ENCODE data around the gene ACBD7. TPM values are rescaled to one million over a fixed set of nuclear protein-coding genes. Genes with fewer than 3 reads are reported as not detected.

The ACBD7 gene
- polyA plus RNA-seq, 4 donors, result 5.3 to 9.0 (median 6.5) TPM

DNA sequence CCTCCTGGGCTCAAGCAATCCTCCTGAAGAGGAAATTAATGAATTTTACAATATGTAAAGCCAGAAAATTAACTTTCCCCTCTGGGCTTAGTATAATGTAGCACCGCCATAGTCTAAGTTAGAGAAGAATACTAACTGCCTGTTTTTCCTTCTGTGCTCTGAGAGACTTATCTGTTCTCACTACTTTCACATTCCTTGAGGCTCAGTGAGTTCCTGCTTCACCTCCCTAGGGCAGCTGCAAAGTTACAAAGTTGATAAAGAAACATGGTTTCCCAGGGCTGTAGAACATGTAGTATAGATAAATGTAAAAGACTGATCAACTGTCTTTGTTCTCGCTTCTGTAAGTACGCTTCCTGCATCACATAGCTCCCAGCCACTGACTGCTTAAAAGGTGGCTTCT is 60.8 kb downstream of the ACBD7 start:
- no peak for DNase-seq (ENCODE audit: low read depth in 4 of 4, low spot score in 3 of 4)

Other genes with a start within 250 kb of the ACBD7 start
- gene SUV39H2, start 209.9 kb downstream of the ACBD7 start, polyA plus RNA-seq (ENCODE audit: insufficient read length in 4 of 4), result 10 to 100 TPM; 20.2 to 26.3 (median 20.9) TPM
- gene DCLRE1C, start 134.7 kb downstream of the ACBD7 start, polyA plus RNA-seq (ENCODE audit: insufficient read length in 4 of 4), result 10 to 100 TPM; 11.9 to 21.5 (median 15.2) TPM
- 1 to 10 TPM in 3 of 4 donors, under 1 TPM in 1; 0.96 to 2.2 (median 1.3) TPM for gene MEIG1, start 129.4 kb downstream of the ACBD7 start, polyA plus RNA-seq (ENCODE audit: insufficient read length in 4 of 4)
- gene OLAH, start 44.8 kb downstream of the ACBD7 start, polyA plus RNA-seq (ENCODE audit: insufficient read length in 4 of 4), result under 1 TPM; 0.34 to 0.94 (median 0.58) TPM
- gene RPP38, start 8.6 kb upstream of the ACBD7 start, polyA plus RNA-seq (ENCODE audit: insufficient read length in 4 of 4), result 10 to 100 TPM; 24.2 to 30.4 (median 27.3) TPM
- 10 to 100 TPM; 34.7 to 40.9 (median 36.0) TPM for gene NMT2, start 79.9 kb upstream of the ACBD7 start, polyA plus RNA-seq (ENCODE audit: insufficient read length in 4 of 4)

Data from left renal pelvis (tissue), 4 donors.